HepG2 (cell line): ENCODE results near the gene TBC1D14. TPM values are rescaled to one million over a fixed set of nuclear protein-coding genes. Genes with fewer than 3 reads are reported as not detected.

Experiments
- ATAC-seq: fragments of 200-7000 bp; cut with Tn5 transposase; 3 replicates; pipeline ENCODE4 v1.9.1; 2020; ENCODE audit warnings: mild to moderate bottlenecking, moderate library complexity
- BruUV-seq: library from RNA; stranded (reverse); fragments of 400-500 nt; replicated peaks from 2 replicates; lab custom pipeline; 2021; lab: Mats Ljungman, UMichigan
- CTCF ChIA-PET: fragments of 300-600 bp; formaldehyde crosslinking; extraction: SDS; loops from one replicate; lab custom pipeline; 2021; ENCODE audit warnings: low total read pairs, inconsistent platforms, low intra/inter-chr PET ratio; lab: Yijun Ruan, JAX
- POLR2A ChIA-PET: fragments of 350-600 bp; sonication (Branson Sonifier 250); formaldehyde crosslinking; loops from one replicate; lab custom pipeline; 2020; ENCODE audit warnings: antibody characterized with exemption, inconsistent platforms; lab: Yijun Ruan, JAX
- DNase-seq: peaks from one replicate; pipeline ENCODE4 v3.0.0-alpha.2; 2015; ENCODE audit warnings: low spot score
- FAIRE-seq: peaks from 3 replicates; lab custom pipeline; 2011; peaks lifted over from hg19 to GRCh38; lab: Jason Lieb, UNC
- H2AFZ ChIP-seq: one replicate; pipeline ENCODE4 v1.6.1; 2011; ENCODE audit warnings: low read length, inconsistent platforms
- H3K27ac ChIP-seq: fragments of 300-600 bp; 3 replicates; pipeline ENCODE4 v1.8.0; 2011; ENCODE audit warnings: mixed run types, mild to moderate bottlenecking, mixed read lengths, low read length, inconsistent platforms; ENCODE audit not compliant: insufficient read depth; ENCODE audit errors: extremely low read length
- H3K27me3 ChIP-seq, 2 experiments: fragments of 200-600 bp in 1 of 2; 2 replicates in 1 of 2; 3 replicates in 1 of 2; pipeline versions ENCODE4 v1.6.0 to v1.8.0; 2011; ENCODE audit warnings: low read length in 2 of 2, mild to moderate bottlenecking in 2 of 2, moderate library complexity in 2 of 2, inconsistent platforms in 1 of 2; ENCODE audit not compliant: insufficient read depth in 2 of 2, control insufficient read depth in 1 of 2
- H3K36me3 ChIP-seq, 2 experiments: fragments of 200-600 bp in 1 of 2; replicated peaks in 1 of 2; 2 replicates in 1 of 2; 3 replicates in 1 of 2; pipeline versions ENCODE4 v1.5.1 to v1.8.0; 2011; ENCODE audit warnings: low read length in 2 of 2, inconsistent platforms in 1 of 2; ENCODE audit not compliant: insufficient read depth in 2 of 2, control insufficient read depth in 1 of 2
- H3K4me1 ChIP-seq: 2 replicates; pipeline ENCODE4 v1.5.1; 2012; ENCODE audit warnings: low read length, inconsistent platforms; ENCODE audit not compliant: insufficient read depth
- H3K4me2 ChIP-seq: 2 replicates; pipeline ENCODE4 v1.6.0; 2011; ENCODE audit warnings: low read depth, low read length, inconsistent platforms
- H3K4me3 ChIP-seq, 3 experiments: fragments of 200-600 bp in 1 of 3; sonication (generic), shearing (Covaris generic) in 1 of 3; replicated peaks in 1 of 3; 2 replicates each; pipeline ENCODE4 v1.5.1; 2011 to 2016; ENCODE audit warnings: low read length in 3 of 3, inconsistent platforms in 2 of 3, low read depth in 2 of 3, mild to moderate bottlenecking in 2 of 3, control low read depth in 1 of 3, mixed read lengths in 1 of 3; ENCODE audit not compliant: insufficient read depth in 1 of 3
- H3K79me2 ChIP-seq: one replicate; pipeline ENCODE4 v1.6.1; 2011; ENCODE audit warnings: low read length, inconsistent platforms; ENCODE audit not compliant: insufficient read depth
- H3K9ac ChIP-seq: 2 replicates; pipeline ENCODE4 v1.6.0; 2011; ENCODE audit warnings: mild to moderate bottlenecking, low read depth, low read length, inconsistent platforms; ENCODE audit not compliant: insufficient read depth
- H3K9me3 ChIP-seq: 2 replicates; pipeline ENCODE4 v1.5.1; 2012; ENCODE audit warnings: mild to moderate bottlenecking, low read length
- H4K20me1 ChIP-seq: 2 replicates; pipeline ENCODE4 v1.6.0; 2011; ENCODE audit warnings: inconsistent platforms, mild to moderate bottlenecking, low read length, moderate library complexity; ENCODE audit not compliant: insufficient read depth
- HDAC2 ChIP-seq: sonication (generic); formaldehyde crosslinking; IDR thresholded peaks from 2 replicates; pipeline ENCODE4 v1.4.0; 2020; ENCODE audit warnings: missing genetic modification reagents
- HNRNPH1 ChIP-seq: fragments of 200-400 bp; formaldehyde crosslinking; optimal IDR thresholded peaks from 2 replicates; pipeline ENCODE3; 2017; ENCODE audit warnings: mild to moderate bottlenecking, low read depth, low read length
- TBX2 ChIP-seq: sonication (generic); formaldehyde crosslinking; IDR thresholded peaks from 2 replicates; pipeline ENCODE4 v1.5.0; 2020; ENCODE audit warnings: missing genetic modification reagents, mild to moderate bottlenecking, borderline replicate concordance
- THAP11 ChIP-seq: IDR thresholded peaks from 2 replicates; pipeline ENCODE4 v1.6.1; 2016; ENCODE audit warnings: missing biosample characterization, missing genetic modification reagents
- ZFAT ChIP-seq: sonication (generic); formaldehyde crosslinking; conservative IDR thresholded peaks from 2 replicates; pipeline ENCODE4 v1.8.1; 2023; ENCODE audit warnings: missing genetic modification reagents, inconsistent platforms
- ZFP62 ChIP-seq: sonication (generic); formaldehyde crosslinking; IDR thresholded peaks from 2 replicates; pipeline ENCODE4 v1.4.0; 2020; ENCODE audit warnings: missing genetic modification reagents
- ZNF138 ChIP-seq: sonication (generic); formaldehyde crosslinking; IDR thresholded peaks from 2 replicates; pipeline ENCODE4 v1.5.0; 2020; ENCODE audit warnings: mild to moderate bottlenecking, low read depth, missing genetic modification reagents
- ZNF205 ChIP-seq: IDR thresholded peaks from 2 replicates; pipeline ENCODE4 v1.6.1; 2018; ENCODE audit warnings: missing biosample characterization, missing genetic modification reagents
- ZNF383 ChIP-seq: sonication (generic); formaldehyde crosslinking; IDR thresholded peaks from 2 replicates; pipeline ENCODE4 v1.4.0; 2020; ENCODE audit warnings: missing genetic modification reagents, mild to moderate bottlenecking, borderline replicate concordance
- ZNF639 ChIP-seq: conservative IDR thresholded peaks from 2 replicates; pipeline ENCODE4 v1.6.1; 2018; ENCODE audit warnings: missing genetic modification reagents
- ZNF761 ChIP-seq: sonication (generic); formaldehyde crosslinking; conservative IDR thresholded peaks from 2 replicates; pipeline ENCODE4 v1.4.0; 2020; ENCODE audit warnings: mild to moderate bottlenecking, missing genetic modification reagents
- ZSCAN25 ChIP-seq: sonication (generic); formaldehyde crosslinking; IDR thresholded peaks from 2 replicates; pipeline ENCODE4 v1.8.0; 2022; ENCODE audit warnings: mild to moderate bottlenecking, missing genetic modification reagents
- WGBS: methylation state at CpG from one replicate; pipeline ENCODE4 v1.1.6; 2017; ENCODE audit warnings: low lambda C conversion rate; 5-methylcytosine and 5-hydroxymethylcytosine counted together
- in situ Hi-C: cut with HindIII; loops from 2 replicates; pipeline ENCODE4 v1.10.0; 2017; ENCODE audit warnings: low pct_unique_long_range_greater_than_20kb; ENCODE audit not compliant: extremely low pct_ligation_motif_present
- intact Hi-C: fragments of 100-400 bp; cut with micrococcal nuclease; formaldehyde crosslinking; loops from one replicate; pipeline ENCODE4 v1.10.0; 2022; ENCODE audit not compliant: unreplicated experiment
- polyA plus RNA-seq, 8 experiments: library from polyadenylated mRNA; depleted of rRNA in 3 of 8; stranded (reverse) in 7 of 8; unstranded in 1 of 8; fragments of >200 nt; fragmentation: Illumina TruSeq in 4 of 8; extraction: Trizol in 4 of 8; gene quantifications; 2 replicates each; pipeline versions ENCODE4 v1.2.1 to v1.2.3, GENCODE V29; 2011 to 2016; ENCODE audit warnings: low read depth in 4 of 8, missing spikeins in 1 of 8, mixed read lengths in 1 of 8; ENCODE audit not compliant: insufficient read depth in 1 of 8
- total RNA-seq, 5 experiments: library from RNA; depleted of rRNA; stranded (reverse); fragments of >200 nt; fragmentation: Illumina TruSeq; extraction: Trizol; gene quantifications; 2 replicates each; pipeline ENCODE4 v1.2.3, GENCODE V29; 2016; ENCODE audit warnings: low read depth in 1 of 5

Gene TBC1D14
- total and polyA plus RNA-seq, 2 of the 13 experiments (the other 11 are each of a cell fraction or from before 2014, with no cell fraction given): 29.5 to 46.5 TPM

- no peak overlapping the region for H3K27ac ChIP-seq
- H3K4me3 ChIP-seq: no peak overlapping the region
- in situ Hi-C loops: no loop called here
- ATAC-seq (no peak), FAIRE-seq (no peak), DNase-seq (no peak)
- no peak overlapping the region for H2AFZ ChIP-seq
- H3K79me2 ChIP-seq: peaks cover 93% of the 10 kb centered on the region
- ChIA-PET CTCF (no interaction called here), POLR2A (no interaction called here)
- no peak overlapping the region for H3K9ac ChIP-seq
- no peaks in the 10 kb centered on the region for H3K27me3 ChIP-seq
- WGBS: 100% methylated on average over 1 of the region's 7 CpGs
- H3K36me3 ChIP-seq: peaks cover 8 to 41% of the 10 kb centered on the region in 2 experiments; a peak in 4 of 5 replicates
- TF ChIP-seq HNRNPH1: no peak
- no peak for TF ChIP-seq HDAC2 (CRISPR knock-in tag)
- TF ChIP-seq ZNF138 (CRISPR knock-in tag): no peak
- no peak for TF ChIP-seq THAP11 (CRISPR knock-in tag)
- TF ChIP-seq ZNF205: no peak
- TF ChIP-seq ZNF383 (CRISPR knock-in tag): no peak
- no peak for TF ChIP-seq ZNF761 (CRISPR knock-in tag)
- no peak for TF ChIP-seq ZFP62
- no peak for TF ChIP-seq TBX2 (CRISPR knock-in tag)
- TF ChIP-seq ZFAT (CRISPR knock-in tag): no peak
- no peak for TF ChIP-seq ZNF639
- no peak for TF ChIP-seq ZSCAN25 (CRISPR knock-in tag)
- H3K9me3 ChIP-seq: no peaks in the 10 kb centered on the region
- intact Hi-C loops: no loop called here
- BruUV-seq: no TSS peak
- 0 out of 2 replicates have a peak, but pooled peaks cover 3% of the 10 kb centered on the region for H4K20me1 ChIP-seq
- H3K4me1 ChIP-seq: peaks cover 67% of the 10 kb centered on the region
- no peak overlapping the region for H3K4me2 ChIP-seq
These were observed 28.6 kb downstream of the TBC1D14 start for GRCh38 chr4:6938237-6938636.
